GM03348 (cell line): Measurements from ENCODE around the gene KLK6.

Experiments
- DNase-seq: peaks from one replicate; pipeline ENCODE4 v3.0.0; 2012; ENCODE audit warnings: low spot score

The KLK6 gene

DNA sequence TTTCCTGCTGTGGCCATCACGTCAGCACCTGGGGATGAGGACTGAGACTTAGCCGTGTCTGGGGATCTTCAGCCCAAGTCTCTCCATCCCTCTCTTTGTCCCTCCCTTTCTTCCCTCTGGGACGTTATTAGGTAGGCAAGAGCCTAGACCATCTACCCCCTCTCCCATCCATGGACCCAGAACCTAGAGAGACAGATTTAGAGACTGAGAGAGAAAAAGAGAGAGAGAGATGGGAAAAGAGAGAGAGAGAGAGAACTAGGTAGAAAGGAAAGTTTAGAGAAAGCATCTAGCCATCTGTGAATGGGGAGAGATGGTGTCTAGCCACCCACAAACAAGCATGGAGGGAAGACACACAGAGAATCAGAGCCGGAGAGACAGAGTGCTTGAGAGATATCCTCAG lies 58.7 kb downstream of the KLK6 start:
- no peak for DNase-seq

DNA sequence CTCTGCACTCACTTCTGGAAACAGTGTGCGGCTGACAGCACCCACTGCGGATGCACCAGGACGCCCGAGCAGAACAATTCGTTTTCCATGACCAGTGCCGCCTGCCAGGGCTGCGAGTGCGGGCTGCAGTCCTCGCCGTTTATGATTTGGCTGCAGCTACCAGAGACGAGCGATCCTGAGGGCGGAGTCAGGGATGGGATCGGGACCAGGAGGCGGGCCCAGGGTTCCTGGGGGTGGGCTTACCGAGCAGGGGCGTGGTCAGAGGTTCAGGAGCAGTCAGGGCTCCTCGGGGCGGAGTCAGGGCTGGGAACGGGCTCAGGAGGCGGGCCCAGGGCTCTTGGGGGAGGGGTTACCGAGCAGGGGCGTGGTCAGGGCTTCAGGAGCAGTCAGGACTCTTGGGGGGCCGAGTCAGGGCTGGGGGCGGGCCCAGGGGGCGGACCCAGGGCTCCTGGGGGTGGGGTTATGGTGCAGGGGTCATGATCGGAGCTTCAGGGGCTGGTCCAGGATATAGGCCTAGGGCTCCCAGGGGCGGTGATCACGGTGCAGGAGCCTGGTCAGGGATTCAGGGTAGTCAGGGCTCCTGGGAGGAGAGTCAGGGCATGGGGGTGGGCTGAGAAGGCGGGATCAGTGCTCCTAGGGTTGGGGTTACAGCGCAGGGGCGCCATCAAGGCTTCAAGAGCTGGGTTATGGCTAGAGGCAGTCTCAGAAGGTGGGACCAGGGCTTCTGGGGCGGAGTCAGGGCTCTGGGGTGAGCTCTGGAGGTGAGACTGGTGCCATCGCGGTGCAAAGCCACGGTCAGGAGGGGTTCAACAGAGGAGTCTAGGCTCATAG lies 59.9 kb downstream of the KLK6 start:
- peak; percentile 53 for DNase-seq
